ENCODE measurements around the gene C20orf204.

DNA sequence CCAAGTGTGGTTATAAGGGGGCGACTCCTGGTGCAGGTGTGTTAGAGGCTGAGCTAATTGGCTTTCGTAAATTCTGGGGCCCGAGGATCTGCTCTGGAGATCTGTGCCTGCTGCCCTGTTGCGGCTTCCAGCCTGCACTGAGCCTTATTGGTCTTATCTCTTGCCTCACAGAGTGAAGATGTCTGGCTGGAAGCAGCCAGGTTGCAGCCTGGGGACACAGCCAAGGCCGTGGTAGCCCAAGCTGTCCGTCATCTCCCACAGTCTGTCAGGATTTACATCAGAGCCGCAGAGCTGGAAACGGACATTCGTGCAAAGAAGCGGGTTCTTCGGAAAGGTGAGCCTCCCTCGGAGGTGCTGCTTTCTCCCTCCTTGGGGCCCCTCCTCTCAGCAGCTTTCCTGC lies 35.1 kb upstream of the C20orf204 start:
- TF ChIP-seq CTCF (IDR thresholded peaks at IDR 0.05): no peak
- TF ChIP-seq POLR2A (IDR thresholded peaks at IDR 0.05; ENCODE audit: low read depth): no peak
- TF ChIP-seq EP300 (IDR thresholded peaks at IDR 0.05): no peak
- no peak for TF ChIP-seq POLR2AphosphoS5 (IDR thresholded peaks at IDR 0.05)

Measured in esophagus muscularis mucosa (tissue), 4 donors.